Germinal center (tissue), 1 donor: ENCODE data around the gene FMN1.
"Not testable (repeated sequence)": the region's sequence is repeated elsewhere in the genome, so short reads cannot be mapped to it uniquely, and the experiment has no call there.

Experiments
- DNase-seq: peaks from one replicate; pipeline ENCODE4 v3.0.0; 2012; ENCODE audit warnings: mixed read lengths, low spot score

The FMN1 gene

GRCh38 chr15:33091983-33092693 is 102.4 kb downstream of the FMN1 start:
- no peak for DNase-seq

DNA sequence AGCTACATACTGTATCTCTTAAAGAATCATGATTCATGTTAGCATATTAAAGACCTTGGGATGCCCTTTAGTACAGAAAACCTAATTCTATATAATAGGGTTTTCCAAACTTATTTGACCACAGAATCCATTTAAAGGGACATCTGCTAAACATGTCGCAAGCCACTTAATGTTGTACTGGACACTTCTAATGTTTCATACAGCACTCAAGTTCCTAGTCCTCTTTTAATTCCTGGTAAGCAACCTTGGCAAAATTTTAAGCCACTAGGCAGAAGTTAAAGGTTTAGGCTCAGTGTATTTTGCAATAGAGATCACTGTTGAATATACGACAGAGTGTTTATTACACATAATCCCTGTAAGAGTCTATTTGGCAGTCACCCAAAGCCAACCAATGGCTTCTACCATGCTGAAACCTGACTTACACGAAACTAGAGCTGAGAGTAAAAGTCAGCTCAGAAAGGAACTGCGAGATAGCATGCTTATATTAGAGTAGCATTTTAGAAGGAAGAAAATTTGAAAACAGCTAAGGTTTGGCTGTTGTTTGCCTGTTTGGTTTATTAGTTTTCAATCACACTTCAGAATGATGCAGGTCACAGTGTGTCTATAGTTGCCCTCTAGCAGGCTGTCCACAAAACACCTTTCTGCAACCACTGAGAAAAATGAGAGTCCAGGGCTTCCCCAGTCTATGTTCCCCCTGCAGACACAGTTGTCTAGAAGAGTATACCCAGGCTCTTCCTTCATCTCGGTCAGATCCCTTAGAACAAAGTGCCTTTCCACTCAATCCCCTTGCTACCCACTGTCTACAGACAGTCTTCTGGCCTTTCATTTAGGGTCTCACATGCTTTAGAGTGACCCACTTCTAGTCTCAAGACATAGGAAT is 104.4 kb downstream of the FMN1 start:
- DNase-seq, result no peak

- DNase-seq, result no peak
These were observed 105.2 kb downstream of the FMN1 start for GRCh38 chr15:33089165-33089877.

DNA sequence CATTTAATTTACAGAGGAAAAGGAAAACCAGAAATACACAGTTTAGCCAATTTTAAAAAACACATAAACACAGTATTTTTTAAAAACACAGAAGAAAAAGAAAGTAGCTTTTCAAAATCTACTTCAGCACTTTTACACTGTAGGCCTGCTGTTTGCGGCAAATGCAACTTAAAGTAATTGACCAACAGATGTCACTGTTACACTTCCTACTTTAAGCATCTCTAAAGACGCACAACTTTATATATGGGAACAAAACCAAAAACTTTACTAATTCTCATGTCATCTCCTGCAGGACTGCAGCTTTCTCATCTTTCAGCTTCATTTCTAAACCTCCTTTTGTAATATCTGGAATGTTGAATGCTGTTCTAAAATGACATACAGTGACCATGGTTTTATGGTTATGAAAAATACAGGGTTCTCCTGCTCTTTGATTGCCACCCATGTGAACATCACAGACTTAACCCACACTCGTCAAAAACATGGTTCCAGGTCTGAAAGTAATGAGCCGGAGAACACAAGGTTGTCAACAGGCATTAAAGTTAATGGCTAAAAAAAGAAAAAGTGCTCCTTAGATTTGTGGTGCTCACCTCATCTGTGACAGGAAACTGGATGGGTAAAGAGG is 107.9 kb downstream of the FMN1 start:
- DNase-seq, result peak; percentile 13

DNA sequence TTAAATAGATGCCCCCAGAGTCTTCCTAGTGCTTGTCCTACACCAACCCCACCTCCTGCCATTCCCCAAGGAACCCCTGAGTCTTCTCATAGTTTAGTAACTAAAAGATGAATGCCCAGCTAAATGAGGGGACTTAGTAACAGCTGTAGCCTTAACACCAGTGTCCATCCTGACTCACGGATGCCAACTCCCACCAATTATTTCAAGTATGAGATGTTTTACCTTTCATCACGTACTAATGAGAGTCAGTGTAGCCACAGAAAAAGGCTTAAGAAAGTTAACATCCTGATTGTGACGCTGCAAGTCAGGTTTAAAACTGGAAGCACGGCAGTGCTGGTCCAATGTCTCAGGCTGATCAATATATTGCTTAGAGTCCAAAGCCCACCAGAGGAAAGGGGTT is 109.9 kb downstream of the FMN1 start:
- DNase-seq, result no peak

- DNase-seq, result no peak
These were observed 111.1 kb downstream of the FMN1 start for GRCh38 chr15:33083232-33084081.

DNA sequence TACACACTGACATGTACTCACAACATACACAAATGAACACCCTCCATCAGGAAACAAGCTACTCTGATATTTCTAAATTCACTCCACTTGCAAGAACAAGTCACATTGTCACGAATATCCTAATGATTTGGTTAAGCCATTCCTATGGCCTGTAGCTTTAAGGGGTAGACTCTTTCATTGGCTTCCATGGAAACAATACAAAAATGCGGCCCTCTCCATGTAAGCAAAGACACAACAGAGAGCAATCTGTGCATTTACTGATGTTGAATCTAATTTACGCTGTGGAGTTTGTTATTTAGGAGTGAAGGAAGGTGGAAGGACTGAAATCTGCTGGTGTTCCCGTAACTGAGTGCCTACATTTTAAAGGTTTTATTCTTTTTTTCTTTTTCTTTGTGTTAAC is 114.5 kb downstream of the FMN1 start:
- DNase-seq, result no peak

- no peak for DNase-seq
These were observed 115.9 kb downstream of the FMN1 start for GRCh38 chr15:33078607-33079006.

- no peak for DNase-seq
These were observed 117.6 kb downstream of the FMN1 start for GRCh38 chr15:33076937-33077336.

- no peak for DNase-seq
These were observed 119.6 kb downstream of the FMN1 start for GRCh38 chr15:33074942-33075341.

DNA sequence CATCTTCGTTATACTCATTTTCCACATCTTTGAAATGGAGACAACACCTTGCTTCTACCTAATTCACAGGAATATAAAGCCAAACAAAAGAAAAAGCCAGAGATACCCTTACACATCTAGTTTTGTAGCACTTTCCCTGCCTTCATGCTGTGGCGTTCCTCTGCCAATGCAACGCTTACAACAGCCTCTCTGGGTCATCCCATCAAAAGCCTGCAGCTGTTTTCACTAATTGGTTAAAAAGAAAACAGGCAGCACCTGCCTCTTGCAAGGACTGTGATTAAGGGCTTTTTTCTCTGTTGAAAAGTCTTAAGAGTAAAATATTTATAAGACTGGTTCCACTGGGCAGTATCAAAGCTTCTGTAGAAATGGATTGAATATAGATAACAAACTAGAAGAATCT is 120.3 kb downstream of the FMN1 start:
- no peak for DNase-seq

- no peak for DNase-seq
These were observed 123.1 kb downstream of the FMN1 start for GRCh38 chr15:33071451-33071850.

DNA sequence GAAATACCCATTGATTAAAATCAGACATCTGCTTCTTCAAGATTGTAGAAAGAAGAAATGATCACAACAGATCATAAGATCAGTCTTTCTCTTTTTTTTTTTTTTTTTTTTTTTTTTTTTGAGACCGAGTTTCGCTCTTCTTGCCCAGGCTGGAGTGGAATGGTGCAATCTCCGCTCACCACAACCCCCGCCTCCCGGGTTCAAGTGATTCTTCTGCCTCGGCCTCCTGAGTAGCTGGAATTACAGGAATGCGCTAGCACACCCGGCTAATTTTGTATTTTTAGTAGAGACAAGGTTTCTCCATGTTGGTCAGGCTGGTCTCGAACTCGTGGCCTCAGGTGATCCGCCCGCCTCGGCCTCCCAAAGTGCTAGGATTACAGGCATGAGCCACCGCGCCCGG is 124.6 kb downstream of the FMN1 start:
- not testable (repeated sequence) for DNase-seq

DNA sequence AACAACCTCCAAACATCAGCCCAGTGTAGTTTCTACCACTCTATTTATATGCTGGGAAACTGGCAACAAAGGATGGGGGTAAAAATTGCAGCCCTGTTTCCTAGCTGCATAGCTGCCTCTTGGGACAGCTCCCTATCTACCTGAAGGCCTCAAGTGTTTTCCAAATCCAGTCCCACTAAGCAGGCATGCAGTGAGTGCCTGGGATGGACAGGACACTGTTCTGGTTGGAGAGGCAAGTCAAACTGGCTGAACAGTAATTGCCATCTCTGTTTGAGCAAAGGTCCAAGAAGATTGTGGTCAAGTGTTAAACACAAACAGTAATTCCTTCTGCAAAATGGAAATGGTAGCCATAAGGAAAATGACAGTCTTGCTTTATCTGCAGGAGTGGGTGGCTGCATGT is 125.4 kb downstream of the FMN1 start:
- DNase-seq, result no peak

GRCh38 chr15:33068511-33068990 is 126.0 kb downstream of the FMN1 start:
- no peak for DNase-seq

GRCh38 chr15:33068007-33068481 is 126.5 kb downstream of the FMN1 start:
- peak; percentile 22 for DNase-seq

- no peak for DNase-seq
These were observed 127.1 kb downstream of the FMN1 start for GRCh38 chr15:33067456-33067855.

- no peak for DNase-seq
These were observed 127.9 kb downstream of the FMN1 start for GRCh38 chr15:33066584-33066983.

DNA sequence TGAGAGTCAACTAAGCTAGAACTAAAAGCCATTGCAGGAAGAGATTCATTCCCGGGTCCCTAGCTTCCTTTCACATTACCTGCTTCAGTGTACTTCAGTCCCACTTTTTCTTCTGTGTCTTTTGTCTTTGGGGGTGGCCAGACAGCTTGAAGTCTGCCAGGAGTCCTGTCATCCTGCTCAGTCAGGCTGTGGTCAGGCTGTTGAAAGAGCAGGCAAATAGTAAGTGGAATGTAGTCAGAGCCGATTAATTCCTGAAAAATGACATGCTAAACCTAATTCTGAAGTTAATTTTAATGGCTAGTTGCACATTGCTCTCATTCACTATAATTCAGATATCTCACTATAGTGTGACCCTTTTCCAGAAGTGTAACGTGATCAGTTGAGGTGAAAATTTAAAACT is 129.6 kb downstream of the FMN1 start:
- no peak for DNase-seq

GRCh38 chr15:33059184-33059583 is 135.3 kb downstream of the FMN1 start:
- no peak for DNase-seq

- DNase-seq, result no peak
These were observed 136.7 kb downstream of the FMN1 start for GRCh38 chr15:33057845-33058244.
